NCI-H2081 (cell line): ENCODE data around the gene GLYAT.
"Not testable (repeated sequence)": the region's sequence is repeated elsewhere in the genome, so short reads cannot be mapped to it uniquely, and the experiment has no call there.

Experiments
- DNase-seq, 2 experiments: peaks; one replicate each; lab custom pipeline; 2025; lab: John Stamatoyannopoulos, UW

Gene GLYAT

GRCh38 chr11:58742981-58743880 lies 11.5 kb upstream of the GLYAT start:
- no peak for DNase-seq

DNA sequence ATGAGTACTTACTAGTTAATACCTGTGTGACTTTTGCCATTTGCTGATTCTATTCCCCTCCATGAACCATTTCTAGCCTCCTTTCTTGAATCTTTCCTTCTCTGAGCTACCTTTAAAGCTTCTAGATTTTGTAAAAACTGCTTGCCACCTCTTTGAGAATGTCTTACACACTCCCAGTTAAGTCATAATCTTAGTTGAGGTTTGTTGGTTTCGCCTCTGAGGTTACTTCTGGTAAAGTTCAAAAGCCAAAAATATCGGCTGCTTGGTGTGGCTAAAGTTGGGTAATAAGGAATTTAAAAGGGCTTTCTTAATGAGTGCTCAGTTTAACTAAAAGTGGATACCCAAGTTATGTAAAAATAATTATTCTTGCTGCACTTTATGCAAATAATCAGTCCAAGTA lies 10.4 kb upstream of the GLYAT start:
- no peak for DNase-seq

- no peak for DNase-seq
These were observed 9.4 kb upstream of the GLYAT start for GRCh38 chr11:58741127-58741526.

GRCh38 chr11:58740447-58740846 lies 8.7 kb upstream of the GLYAT start:
- no peak for DNase-seq

DNA sequence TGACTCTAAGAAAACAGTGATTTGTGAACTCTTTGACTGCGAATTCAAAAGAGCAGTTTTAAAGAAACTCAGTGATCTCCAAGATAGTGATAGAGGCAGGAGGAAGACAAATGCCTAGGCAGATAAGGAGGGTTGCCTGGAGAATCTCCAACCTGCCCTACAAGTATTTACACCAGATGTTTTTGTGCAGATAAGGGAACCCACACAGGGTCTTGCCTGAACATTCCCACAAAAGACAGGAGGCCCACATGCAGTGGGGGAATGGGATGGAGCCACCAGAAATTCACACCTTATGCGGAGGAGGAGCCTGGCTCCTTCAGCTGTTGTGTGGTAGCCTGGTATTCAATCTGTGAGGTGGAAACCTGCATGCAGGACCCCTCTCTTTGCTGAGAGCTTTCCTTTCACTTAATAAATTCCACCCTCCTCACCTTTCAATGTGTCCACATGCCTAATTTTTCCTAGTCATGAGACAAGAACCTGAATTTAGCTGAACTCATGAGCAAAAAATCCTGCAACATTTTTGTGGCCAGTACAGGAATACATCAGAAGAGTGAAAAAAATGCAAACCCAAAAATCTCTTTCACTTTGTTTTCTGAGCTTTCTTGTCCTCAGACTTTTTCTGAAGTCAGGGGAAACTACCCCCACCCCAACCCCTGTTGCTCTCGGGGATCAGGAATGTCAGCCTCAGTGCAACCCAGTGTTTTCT lies 8.1 kb upstream of the GLYAT start:
- DNase-seq, result no peak

DNA sequence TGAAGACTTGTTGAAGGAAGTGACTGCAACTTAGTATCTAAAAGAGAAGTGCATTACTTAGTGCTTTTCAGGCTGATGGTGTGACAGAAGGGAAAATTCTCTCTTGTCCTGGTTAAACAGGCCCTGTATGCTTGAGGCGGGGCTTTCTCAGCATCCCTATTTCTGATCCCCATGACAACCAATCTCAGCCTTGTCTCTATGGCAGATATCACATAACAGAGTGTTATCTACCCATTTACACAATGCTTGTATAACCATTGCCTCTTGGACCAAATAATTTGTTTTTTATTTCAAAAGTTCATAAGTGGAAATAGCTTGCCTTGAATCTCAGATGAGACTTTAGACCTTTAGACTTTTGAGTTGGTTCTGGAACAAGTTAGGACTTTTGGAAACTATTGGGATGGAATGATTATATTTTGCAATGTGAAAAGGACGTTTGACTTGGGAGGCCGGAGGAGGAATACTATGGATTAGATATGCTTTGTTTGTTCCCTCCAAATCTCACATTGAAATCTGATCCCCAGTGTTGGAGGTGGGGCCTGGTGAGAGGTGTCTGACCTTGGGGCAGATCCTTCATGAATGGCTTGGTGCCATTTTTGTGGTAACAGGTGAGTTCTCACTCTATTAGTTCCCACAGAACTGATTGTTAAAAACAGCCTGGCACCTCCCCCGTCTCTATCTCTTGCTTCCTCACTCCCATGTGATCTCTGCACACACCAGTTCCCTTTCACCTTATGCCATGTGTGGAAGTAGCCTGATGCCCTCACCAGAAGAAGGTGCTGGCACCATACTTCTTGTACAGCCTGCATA lies 3.1 kb upstream of the GLYAT start:
- DNase-seq, result no peak

- DNase-seq, result no peak
These were observed 1.1 kb downstream of the GLYAT start for GRCh38 chr11:58730507-58731089.

GRCh38 chr11:58727415-58727797 lies 4.3 kb downstream of the GLYAT start:
- DNase-seq, result no peak

- DNase-seq, result no peak
These were observed 4.9 kb downstream of the GLYAT start for GRCh38 chr11:58726737-58727414.

DNA sequence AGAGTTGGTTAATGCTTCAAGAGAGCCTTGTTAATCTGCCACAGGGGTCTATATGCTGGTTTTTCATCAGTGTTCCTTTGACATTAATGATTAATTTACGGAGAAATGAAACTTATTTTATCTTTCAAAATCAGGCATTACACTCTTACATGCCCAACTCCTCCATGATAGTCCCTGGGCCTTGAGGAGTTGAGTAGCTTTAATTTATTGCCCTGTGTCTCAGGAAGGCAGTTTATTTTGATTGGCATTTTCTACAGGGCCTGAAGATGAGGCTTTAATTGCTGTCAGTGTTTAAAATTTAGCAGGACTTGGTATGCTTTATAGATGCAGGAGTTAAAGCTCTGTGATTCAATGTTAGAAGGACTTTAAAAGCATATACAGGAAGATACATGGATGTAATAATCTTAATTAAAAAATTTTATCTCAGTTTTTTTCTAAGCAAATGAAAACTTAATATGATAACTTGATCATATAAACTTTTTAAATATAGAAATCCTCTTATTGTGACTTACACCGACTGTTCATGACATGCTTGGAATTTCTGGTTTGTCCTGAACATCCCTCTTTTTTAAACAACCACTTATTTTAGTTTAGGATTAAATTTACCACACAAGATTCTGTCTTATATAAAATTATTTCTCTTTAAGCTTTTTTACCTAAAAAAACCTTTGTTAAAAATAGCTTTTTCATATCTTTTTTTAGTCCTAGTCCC lies 12.2 kb downstream of the GLYAT start:
- DNase-seq, result no peak

- DNase-seq, result no peak
These were observed 19.2 kb downstream of the GLYAT start for GRCh38 chr11:58712531-58712930.

- no peak for DNase-seq
These were observed 19.9 kb downstream of the GLYAT start for GRCh38 chr11:58711832-58712231.

- DNase-seq, result no peak
These were observed 24.0 kb downstream of the GLYAT start for GRCh38 chr11:58707767-58708166.

GRCh38 chr11:58696825-58697224 lies 34.9 kb downstream of the GLYAT start:
- DNase-seq, result not testable (repeated sequence)

GRCh38 chr11:58693026-58693425 lies 38.7 kb downstream of the GLYAT start:
- no peak for DNase-seq

GRCh38 chr11:58691675-58692074 lies 40.1 kb downstream of the GLYAT start:
- no peak for DNase-seq

DNA sequence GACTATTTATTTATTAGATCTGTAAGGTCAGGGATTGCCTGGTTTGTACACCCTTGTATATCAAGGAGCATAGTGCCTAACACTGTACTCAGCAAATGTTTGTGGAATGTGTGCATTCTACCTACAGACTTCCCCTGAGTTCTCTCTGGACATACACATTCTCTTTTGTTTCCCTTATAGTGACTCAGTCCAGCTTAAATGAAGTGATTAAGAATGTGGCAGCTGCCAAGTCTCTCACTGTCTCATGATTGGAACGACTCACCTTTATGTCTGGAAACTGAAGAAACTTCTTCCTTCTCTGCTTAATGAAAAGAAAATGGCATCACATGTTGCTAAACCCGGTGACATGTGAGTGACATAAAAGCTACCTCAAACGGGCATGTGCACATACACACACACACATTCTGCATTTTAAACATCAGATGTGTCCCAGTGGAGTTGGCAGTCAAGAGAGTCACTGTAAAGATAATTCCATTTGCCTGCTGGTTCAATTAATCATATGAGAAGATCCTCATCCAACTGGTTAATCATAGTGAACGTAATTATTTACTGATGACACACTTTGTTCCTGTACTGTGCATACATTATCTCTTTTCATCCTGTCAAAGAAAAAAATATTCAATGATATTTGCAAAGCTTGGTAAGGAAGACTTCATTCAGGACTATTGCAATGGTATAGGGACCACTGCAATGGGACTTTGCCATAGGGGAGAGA lies 42.8 kb downstream of the GLYAT start:
- DNase-seq, result no peak

- no peak for DNase-seq
These were observed 45.6 kb downstream of the GLYAT start for GRCh38 chr11:58685973-58686722.

GRCh38 chr11:58682660-58683059 lies 49.1 kb downstream of the GLYAT start:
- not testable (repeated sequence) for DNase-seq
